ENCODE results near the gene KRTAP2-1. TPM values are rescaled to one million over a fixed set of nuclear protein-coding genes. Genes with fewer than 3 reads are reported as not detected.

The KRTAP2-1 gene
- total and polyA plus RNA-seq, 2 of the 13 experiments (the other 11 are each of a cell fraction or from before 2014, with no cell fraction given): not detected

DNA sequence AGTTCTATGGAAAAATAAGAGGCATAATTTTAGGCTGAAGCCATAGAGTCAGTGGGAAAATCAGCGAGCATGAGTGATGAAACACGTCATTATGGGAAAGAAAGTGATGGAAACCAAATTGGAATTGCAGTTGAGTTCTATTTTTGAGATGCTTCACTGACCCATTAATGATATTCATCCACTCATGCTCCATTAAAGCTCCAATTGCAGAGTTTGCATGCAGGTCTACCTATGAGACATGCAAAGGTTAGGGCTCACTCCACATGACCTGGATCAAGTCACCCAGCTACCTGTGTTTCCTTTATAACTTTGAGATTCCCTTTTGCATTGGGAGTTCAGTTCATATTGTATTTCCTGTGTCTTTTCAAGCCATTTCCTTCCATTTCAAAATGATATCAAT is 26.6 kb upstream of the KRTAP2-1 start (continued):
- TF ChIP-seq IRF2 (CRISPR knock-in tag; IDR thresholded peaks at IDR 0.05): no peak
- TF ChIP-seq ZNF740 (CRISPR knock-in tag; IDR thresholded peaks at IDR 0.05): no peak
- TF ChIP-seq ZFY (CRISPR knock-in tag; IDR thresholded peaks at IDR 0.05): no peak
- no peak for TF ChIP-seq PAWR (CRISPR knock-in tag; IDR thresholded peaks at IDR 0.05; ENCODE audit: borderline replicate concordance)
- TF ChIP-seq, protein P1, sequence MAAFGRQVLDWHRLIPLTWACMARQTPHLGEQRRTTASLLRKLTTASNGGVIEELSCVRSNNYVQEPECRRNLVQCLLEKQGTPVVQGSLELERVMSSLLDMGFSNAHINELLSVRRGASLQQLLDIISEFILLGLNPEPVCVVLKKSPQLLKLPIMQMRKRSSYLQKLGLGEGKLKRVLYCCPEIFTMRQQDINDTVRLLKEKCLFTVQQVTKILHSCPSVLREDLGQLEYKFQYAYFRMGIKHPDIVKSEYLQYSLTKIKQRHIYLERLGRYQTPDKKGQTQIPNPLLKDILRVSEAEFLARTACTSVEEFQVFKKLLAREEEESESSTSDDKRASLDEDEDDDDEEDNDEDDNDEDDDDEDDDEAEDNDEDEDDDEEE (CRISPR knock-in tag; IDR thresholded peaks at IDR 0.05): no peak
- TF ChIP-seq ZFP1 (CRISPR knock-in tag; IDR thresholded peaks at IDR 0.05): no peak
- no peak for TF ChIP-seq ZNF788 (CRISPR knock-in tag; IDR thresholded peaks at IDR 0.05; ENCODE audit: borderline replicate concordance)
- no peak for TF ChIP-seq ZNF557 (CRISPR knock-in tag; IDR thresholded peaks at IDR 0.05)
- TF ChIP-seq ZIK1 (CRISPR knock-in tag; IDR thresholded peaks at IDR 0.05; ENCODE audit: borderline replicate concordance, low read depth): no peak
- no peak for TF ChIP-seq ZNF10 (CRISPR knock-in tag; IDR thresholded peaks at IDR 0.05; ENCODE audit: borderline replicate concordance, low read depth)
- no peak for TF ChIP-seq ZNF512 (CRISPR knock-in tag; IDR thresholded peaks at IDR 0.05)
- TF ChIP-seq EED (CRISPR knock-in tag; IDR thresholded peaks at IDR 0.05): no peak

All from HepG2 (cell line).